NB4 (cell line): ENCODE results near the gene TBC1D3B.
A peak's percentile ranks its signal among the peaks of the same experiment; 100 is the strongest.

Experiments
- DNase-seq: peaks from one replicate; pipeline ENCODE4 v3.0.0; 2010; ENCODE audit warnings: low read depth
- H3K4me3 ChIP-seq: one replicate; pipeline ENCODE4 v1.5.1; 2011; ENCODE audit warnings: mild to moderate bottlenecking, low read depth, low read length, moderate library complexity
- MAX ChIP-seq: IDR thresholded peaks from 2 replicates; pipeline ENCODE4 v1.6.1; 2011; ENCODE audit warnings: low read depth, low read length
- MYC ChIP-seq: IDR thresholded peaks from 2 replicates; pipeline ENCODE4 v1.6.1; 2011; ENCODE audit warnings: low read depth, low read length
- POLR2A ChIP-seq: IDR thresholded peaks from 2 replicates; pipeline ENCODE4 v1.6.1; 2011; ENCODE audit warnings: mild to moderate bottlenecking; ENCODE audit not compliant: insufficient read length; ENCODE audit errors: extremely low read depth
- TF ChIP-seq, protein P1 (sequence below): IDR thresholded peaks from one replicate; pipeline ENCODE4 v1.5.1; 2012; ENCODE audit warnings: low read depth, low read length

The TBC1D3B gene

DNA sequence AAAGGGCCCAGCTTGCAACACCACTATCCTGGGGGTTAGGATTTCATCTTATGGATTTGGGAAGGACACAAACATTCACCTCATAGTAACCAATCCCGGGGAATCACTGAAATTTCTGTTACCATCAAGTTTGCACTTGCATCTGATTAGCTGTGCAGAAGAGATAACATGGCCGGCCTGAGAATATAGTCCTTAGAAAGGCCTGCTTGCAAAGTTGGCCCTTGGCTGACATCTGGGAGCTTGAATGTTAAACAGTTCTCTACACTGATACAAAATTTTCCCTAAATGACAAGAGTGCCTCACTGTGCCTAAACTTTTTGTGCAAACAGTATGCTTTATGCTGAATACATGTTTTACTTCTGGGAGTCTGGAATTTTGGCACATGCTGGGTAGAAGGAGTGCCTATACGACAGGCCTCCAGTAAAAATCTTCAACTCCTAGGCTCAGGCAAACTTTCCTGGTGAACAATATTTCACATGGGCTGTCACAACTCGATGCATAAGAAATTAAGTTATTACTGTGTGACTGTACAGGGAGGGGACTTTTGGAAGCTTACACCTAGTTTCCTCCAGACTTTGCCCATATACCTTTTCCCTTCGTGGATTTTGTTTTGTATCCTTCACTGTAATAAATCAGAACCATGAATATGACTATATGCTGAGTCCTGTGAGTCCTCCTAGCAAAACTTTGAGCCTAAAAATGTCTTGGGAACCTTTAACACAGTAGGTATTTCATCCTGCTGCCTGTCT is 31.3 kb downstream of the TBC1D3B start:
- DNase-seq: no peak

DNA sequence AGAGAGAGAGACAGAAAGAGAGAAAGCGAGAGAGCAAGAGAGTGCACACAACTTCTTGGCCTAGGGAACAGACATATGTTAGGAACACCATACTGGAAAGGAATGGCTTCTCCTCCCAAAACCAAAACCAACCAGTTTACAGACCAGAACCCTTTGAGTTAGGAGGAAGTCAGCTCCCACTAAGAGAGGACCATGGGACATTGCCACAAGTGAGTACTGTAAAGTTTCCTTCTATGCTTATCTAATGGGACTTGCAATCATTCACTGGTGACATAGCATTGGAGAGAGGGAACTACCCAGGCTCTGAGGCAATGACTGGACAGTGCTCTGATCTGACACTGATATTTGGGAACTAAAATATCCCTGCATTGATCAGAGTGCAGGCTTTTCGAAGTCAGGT is 32.4 kb downstream of the TBC1D3B start:
- DNase-seq: peak; percentile 41
- no peak overlapping the region for H3K4me3 ChIP-seq
- TF ChIP-seq, protein P1, sequence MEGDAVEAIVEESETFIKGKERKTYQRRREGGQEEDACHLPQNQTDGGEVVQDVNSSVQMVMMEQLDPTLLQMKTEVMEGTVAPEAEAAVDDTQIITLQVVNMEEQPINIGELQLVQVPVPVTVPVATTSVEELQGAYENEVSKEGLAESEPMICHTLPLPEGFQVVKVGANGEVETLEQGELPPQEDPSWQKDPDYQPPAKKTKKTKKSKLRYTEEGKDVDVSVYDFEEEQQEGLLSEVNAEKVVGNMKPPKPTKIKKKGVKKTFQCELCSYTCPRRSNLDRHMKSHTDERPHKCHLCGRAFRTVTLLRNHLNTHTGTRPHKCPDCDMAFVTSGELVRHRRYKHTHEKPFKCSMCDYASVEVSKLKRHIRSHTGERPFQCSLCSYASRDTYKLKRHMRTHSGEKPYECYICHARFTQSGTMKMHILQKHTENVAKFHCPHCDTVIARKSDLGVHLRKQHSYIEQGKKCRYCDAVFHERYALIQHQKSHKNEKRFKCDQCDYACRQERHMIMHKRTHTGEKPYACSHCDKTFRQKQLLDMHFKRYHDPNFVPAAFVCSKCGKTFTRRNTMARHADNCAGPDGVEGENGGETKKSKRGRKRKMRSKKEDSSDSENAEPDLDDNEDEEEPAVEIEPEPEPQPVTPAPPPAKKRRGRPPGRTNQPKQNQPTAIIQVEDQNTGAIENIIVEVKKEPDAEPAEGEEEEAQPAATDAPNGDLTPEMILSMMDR: no peak
- TF ChIP-seq POLR2A (no peak), MYC (no peak), MAX (no peak)

More for the DNA sequence above, 31.3 kb downstream of the TBC1D3B start:
- no peak for TF ChIP-seq POLR2A
- TF ChIP-seq MYC: no peak
- no peak for TF ChIP-seq MAX
- TF ChIP-seq, protein P1: no peak
- H3K4me3 ChIP-seq: no peak overlapping the region

DNA sequence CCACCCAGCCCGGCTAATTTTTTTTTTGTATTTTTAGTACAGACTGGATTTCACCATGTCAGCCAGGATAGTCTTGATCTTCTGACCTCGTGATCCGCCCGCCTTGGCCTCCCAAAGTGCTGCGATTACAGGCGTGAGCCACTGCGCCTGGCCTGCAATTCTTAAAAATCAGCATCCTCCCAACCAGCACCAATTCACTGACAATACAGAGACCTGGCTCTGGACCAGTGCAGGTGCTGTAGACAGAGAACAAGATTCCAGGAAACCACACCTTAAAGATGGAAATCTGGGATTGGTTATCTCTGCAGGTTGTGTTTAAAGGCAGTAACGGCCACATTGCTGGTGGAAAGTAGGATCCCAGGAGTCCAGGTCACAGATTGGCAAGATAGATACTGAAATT is 33.6 kb downstream of the TBC1D3B start:
- no peak for TF ChIP-seq MYC
- no peak for TF ChIP-seq MAX
- no peak for DNase-seq
- no peak overlapping the region for H3K4me3 ChIP-seq

DNA sequence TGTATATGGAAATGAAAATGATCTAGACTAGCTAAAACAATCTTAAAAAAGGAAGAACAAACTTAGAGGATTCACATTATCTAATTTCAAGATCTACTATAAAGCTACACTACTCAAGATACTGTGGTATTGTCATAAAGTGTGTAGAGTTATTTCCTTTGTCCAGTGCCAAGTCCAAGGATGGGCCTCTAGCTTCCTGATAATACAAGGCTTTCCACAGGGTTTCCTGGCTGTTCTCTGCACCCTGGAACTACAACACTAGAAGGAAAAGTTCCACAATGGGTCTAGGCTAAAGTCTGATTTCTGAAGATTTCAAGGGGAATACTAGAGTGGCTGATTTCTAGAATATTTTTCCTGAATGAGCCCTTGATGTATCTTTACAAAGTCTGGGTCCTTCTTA is 34.2 kb downstream of the TBC1D3B start:
- no peak for DNase-seq
- H3K4me3 ChIP-seq: no peak overlapping the region
- no peak for TF ChIP-seq MAX
- TF ChIP-seq, protein P1: no peak
- no peak for TF ChIP-seq POLR2A
- TF ChIP-seq MYC: no peak

DNA sequence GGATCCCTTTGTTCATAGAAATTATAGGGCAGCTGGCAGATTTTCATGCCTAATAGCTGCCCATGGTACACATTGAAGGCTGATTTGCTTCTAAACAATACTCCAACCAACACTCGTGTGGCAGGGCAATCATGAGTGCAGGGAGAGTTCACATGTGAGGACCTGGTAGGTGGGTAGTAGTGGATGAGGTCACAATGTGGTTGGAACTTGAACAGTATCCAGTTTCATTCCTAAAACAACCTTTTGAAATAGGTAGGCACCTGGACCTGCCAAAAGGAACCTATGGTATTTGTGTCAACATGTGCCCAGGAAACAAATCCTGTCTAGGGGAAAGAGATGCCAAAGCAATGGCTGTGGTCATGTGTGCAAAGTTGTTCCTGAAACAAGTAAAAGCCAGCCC is 40.0 kb downstream of the TBC1D3B start:
- no peak overlapping the region for H3K4me3 ChIP-seq
- TF ChIP-seq MAX (no peak), POLR2A (no peak), MYC (no peak)
- TF ChIP-seq, protein P1: no peak
- no peak for DNase-seq

GRCh38 chr17:36136036-36136435 is 40.4 kb downstream of the TBC1D3B start:
- peak; percentile 63 for DNase-seq
- no peak for TF ChIP-seq POLR2A
- no peak for TF ChIP-seq MYC
- no peak for TF ChIP-seq MAX
- TF ChIP-seq, protein P1: no peak
- no peak overlapping the region for H3K4me3 ChIP-seq
